Measurements from ENCODE around the gene UBQLN2.

- TF ChIP-seq EZH2 (IDR thresholded peaks at IDR 0.05; ENCODE audit: insufficient read depth, poor library complexity, severe bottlenecking) (no peak), EZH2phosphoT487 (IDR thresholded peaks at IDR 0.05; ENCODE audit: insufficient read depth, low read depth) (no peak)
Observed at GRCh38 chrX:56576721-56577120, 13.3 kb downstream of the UBQLN2 start.
